DMS114 treated with DMSO at 0.1 percent for 48 hours (cell line): Measurements from ENCODE around the gene CACNA1C.

Experiments used
- DNase-seq: peaks from one replicate; lab custom pipeline; 2025; ENCODE audit not compliant: unreplicated experiment; lab: John Stamatoyannopoulos, UW

Gene CACNA1C

DNA sequence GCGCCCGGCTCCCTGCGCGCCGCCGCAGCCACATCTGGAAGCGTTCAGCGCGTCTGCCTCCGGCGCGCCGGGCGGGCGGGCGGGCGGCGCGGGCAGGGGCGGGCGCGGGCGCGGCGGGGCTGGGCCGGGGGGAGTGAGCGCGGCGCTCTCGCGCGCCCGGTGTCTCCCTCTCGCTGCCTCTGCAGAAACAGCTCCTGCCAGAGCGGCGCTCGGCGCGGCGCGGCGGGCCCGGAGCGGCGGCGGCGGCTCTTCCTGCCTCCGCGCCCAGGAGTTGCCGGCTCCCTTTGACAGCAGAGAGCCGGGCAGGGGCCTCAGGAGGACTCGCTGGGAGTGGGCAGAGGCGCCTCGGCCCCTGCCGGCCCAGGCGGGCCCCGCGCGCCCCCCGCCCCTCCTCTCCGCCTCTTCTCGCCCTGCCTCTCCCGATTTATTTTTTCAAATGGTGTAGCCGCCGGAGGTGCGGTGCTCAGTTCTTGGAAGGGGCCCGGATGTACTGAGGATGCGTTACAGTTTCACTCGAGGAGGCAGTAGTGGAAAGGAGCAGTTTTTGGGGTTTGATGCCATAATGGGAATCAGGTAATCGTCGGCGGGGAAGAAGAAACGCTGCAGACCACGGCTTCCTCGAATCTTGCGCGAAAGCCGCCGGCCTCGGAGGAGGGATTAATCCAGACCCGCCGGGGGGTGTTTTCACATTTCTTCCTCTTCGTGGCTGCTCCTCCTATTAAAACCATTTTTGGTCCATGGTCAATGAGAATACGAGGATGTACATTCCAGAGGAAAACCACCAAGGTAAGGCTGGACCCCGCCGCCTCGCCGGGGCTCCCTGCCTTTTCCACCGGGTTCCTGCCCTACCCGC, at the start of gene CACNA1C:
Gene CACNA1C, plus strand, starts transcription at position 162 of the 853 bp plus-strand sequence. Its CDS starts 576 bp downstream, at position 738.
- peak; percentile 21 for DNase-seq

DNA sequence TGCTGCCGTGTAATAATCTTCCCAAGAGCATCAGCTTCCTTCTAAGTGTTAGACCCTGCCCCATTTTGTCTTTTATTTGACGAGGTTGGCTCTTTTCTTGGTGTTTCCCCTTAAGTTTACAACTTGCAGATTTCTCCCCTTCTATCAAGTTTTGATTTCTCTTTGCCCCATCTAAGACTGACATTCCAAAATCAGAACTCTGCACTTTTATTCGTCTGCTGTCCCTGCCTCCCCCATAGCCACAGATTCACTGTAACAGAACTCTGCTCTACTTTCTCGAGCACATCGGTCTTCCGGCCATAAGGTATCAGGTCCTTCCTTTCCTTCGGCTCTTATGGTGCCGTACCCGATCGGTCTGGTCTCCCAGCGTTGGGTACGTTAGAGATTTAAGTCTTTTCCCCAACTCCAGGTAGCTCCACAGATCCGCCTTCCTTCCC, 49.1 kb upstream of the CACNA1C start:
- no peak for DNase-seq

DNA sequence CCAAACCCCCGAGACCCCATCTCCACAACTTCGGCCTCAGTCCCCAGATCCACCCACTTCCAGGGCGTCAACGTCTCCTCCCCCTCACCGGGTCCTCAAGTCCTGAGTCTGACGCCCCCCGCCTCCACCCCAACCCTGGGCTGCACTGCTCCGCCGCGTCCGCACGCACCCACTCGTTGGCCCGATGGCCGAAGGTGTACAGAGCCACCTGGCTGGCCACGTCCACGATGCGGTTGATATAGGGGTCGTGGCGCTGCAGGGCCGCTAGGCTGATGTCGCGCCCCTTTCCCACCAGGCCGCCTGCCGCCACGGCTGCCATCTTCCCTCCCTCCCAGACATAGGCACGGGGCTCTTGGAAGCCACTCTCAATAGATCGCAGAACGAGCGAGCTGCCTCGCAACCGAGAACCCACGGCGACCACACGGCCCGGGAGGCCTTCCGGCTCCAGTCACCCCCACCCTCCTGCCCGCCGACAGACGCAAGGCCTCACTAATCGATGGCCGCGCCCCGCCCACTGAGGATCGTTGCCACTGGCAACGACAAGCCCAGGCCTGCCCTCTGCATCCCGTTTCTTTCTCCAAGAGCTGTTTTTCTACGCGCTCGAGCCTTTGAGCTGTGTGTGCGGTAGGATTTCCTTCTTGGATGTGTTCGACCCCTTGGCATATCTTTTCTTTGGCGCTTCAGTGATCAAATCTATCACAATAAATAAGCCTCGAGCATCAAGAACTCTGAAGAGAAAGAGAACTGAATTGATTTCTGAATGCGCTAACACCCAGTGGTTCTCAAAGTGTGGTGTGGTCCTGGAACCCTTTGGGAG, 48.5 kb upstream of the CACNA1C start, which contains the start of gene DCP1B:
Gene DCP1B, minus strand, starts transcription at position 345 of the 817 bp plus-strand sequence. Its CDS starts 26 bp downstream, at position 319.
- DNase-seq = peak; percentile 85

DNA sequence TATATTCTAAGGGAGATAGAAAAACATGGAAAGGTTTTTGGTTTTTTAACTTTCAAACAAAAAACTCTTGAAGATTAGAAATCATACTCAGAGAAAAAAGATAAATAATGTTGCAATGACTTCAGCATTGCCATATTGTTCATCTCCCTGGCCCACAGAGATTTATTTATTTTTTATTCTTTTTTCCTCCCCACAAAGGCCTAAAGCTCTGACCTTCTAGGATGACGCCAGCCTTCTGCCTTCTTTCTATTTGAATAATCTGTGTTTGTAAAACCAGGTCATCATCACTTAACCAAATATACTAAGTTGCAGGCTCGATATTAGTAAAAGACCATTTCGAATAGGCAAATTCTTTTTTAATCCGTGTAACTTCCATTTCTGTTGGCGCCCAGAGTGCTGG, 44.1 kb upstream of the CACNA1C start:
- DNase-seq = no peak

DNA sequence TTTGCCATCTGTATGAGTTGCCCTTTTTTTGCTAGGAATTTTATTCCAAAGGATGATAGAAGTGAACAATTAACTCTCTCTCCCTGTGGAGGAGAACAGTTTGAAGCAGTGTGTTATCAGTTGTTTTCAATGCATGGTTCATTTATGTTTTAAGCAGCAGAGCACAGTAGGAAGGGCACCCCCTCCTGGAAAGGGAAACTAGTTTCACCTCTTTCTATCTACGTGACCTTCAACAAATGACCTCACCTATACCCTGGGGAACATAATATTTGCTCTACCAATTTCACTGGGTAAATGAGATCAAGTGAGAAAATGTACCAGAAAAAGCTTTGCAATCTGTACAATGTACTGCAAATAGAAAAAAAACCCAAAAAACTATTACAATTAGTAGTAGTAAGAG, 43.2 kb upstream of the CACNA1C start:
- DNase-seq = no peak

DNA sequence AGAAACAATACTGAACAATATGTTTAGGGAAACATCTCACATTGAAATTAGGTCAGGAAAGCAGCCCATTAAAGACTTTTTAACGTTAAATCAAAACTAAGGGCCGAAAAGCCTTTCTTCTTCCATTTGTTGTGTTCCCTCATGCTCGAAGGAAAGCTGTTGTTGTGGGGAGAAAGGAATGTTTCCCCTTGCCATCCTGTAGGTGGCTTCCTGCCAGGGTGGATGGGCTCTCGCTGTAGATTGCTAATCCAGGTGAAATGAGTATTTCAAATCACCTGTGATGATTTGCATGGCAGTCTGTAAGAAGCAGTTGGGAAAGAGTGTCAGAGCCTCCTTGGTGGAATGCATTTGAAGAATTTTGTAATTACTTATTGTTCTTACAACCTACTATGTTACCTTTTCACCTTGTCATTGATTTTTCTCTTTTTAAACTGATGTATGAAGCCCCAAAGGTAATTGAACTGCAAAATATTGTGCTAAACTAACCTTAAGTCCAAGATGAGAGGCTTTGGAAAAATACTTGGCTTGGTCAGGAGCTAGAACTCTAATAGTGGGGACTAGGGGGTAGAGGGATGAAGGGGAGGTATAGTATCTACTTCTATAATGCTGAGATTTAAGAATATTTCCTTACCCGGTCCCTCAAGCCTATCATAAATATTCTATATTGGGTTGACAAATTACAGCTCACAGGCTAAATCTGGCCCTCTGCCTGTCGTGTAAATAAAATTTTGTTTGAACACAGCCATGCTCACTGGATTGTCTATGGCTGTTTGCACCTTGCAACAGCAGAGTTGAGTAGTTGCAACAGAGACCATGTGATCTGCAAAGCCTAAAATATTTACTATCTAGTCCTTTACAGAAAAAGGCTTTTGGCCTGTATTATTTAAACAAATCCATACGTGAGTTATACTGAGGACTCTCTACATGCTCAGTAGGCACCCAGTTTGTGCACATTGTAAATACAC, 40.9 kb upstream of the CACNA1C start:
- DNase-seq = no peak

DNA sequence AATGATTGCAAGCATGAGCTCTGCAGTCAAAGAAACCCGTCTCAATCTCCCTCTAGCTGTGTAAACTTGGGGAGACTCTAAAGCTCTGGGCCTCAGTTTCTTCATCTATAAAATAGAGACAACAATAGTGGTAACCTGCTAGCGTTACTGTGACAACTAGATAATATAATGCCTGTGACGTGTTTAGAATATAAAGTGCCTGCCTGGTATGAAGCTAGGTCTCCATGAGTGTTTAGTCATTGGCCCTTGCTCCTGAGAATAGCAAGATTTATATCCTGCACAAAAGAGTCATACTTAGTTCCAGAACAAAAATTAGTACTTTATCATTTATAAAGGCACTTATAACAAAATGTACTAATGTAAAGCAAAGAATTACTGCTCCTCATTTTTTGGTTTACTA, 39.7 kb upstream of the CACNA1C start:
- no peak for DNase-seq

DNA sequence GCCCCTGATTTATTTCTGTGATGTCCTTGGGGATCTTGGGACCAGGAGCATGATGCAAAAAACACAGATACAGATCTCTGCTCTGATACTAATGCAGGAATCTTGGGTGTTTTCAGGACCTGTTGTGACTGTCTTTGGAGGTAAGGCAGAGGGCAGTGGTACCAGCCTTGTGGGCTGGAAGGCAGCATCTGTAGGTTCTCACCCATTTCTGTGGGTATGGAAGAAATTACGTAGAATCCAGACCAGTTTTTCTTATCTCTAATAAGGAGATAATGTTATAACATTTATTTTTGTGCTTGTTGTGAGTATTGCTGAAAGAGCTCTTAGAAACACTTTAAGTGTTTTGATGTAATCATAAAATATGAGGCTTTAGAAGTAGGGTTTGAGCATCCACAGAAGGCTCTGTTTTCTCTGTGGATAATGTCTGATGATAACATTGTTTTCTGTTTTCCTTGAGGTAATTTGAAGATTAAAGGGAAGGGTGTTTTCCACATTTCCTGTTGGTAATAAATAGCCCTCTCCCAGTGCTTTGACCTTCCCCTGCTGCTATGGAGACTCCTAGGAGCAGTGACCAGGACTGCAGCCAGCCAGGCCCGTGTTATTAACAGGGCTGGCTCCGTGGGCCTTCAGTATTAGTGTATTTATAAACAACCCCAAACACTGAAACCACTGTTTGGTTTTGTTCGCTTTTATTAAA, 39.1 kb upstream of the CACNA1C start:
- DNase-seq = no peak

DNA sequence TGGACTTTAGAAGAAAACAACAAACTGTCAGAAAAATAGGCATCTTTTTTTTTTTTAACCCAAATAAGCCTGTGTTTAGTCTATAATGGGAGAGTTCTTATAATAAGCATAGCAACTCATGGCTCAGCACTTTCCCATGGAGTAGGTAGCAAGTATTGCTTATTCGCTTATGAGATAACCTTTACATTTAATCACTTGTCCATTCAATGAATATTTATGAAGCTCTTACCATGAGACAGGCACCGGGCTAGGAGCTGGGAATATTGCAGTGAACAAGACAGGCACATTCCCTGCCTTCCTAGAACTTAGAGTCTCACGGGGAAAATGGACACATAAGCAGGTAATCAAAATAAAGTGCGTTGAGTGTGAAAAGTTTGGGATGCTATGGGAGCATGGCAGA, 38.6 kb upstream of the CACNA1C start:
- no peak for DNase-seq

DNA sequence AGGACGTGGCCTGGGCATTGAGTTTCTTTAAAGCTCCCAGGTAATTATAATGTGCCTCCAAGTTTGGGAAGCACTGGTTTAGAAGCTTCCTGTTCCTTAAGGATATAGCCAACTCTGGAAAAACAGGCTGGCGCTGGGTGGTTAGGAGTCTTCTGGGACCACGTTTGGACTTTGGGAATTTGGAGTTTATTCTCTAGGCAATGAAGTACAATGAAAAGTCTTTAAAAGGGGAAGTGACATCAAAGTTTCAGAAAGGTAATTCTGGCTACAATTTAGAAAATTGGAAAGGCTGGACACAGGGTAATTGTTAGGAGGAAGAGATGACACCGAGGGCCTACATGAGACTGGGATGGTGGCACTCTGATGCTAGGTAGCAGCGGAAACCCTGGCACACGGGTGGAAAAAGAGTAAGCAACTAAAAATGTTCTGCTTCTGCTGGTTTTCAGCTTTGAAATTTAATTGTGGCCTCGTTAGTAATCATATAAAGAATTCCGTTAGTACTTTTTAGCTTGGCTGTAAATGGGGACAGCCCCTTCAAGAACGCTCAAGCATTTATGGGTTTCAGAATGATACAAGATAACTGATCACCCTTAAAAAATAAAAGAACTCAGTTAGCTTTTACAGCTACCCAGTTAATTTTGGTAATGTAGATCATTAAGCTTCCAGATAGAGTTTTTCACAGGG, 35.8 kb upstream of the CACNA1C start:
- no peak for DNase-seq

DNA sequence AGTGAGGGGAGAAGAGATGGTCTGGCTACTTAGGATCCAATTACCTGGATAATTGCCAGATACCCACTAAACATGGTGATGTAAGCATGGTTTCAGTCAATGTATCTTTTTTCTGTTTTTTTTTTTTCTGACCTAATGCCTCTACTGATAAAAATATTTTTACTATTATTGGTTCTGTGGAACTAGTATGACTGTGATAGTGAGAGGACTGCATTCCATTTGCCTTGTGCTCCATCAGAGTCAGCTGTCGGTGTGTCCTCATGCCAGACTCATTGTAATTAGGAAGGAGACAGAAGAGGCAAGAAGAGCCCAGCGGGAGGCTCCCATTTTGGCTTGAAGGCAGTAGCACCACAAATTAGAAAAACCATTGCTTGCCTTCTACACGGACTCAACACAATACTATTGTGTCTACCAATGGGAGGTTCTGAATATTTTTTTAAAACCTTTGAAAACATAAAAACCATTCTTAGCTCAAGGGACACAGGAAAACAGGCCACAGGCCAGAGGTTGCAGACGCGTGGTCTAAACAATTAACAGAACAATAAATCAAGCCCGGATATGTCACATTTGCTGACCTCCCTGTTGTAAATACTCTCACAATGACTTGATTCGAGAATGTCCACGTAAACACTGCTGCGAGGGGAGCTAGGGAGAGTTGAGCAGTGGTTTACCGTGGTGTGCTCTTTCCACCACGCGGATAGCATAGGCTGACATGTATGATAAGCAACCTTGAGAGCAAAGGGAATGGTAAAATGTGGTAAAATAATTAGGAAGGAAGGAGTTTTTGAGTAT, 35.0 kb upstream of the CACNA1C start:
- no peak for DNase-seq

DNA sequence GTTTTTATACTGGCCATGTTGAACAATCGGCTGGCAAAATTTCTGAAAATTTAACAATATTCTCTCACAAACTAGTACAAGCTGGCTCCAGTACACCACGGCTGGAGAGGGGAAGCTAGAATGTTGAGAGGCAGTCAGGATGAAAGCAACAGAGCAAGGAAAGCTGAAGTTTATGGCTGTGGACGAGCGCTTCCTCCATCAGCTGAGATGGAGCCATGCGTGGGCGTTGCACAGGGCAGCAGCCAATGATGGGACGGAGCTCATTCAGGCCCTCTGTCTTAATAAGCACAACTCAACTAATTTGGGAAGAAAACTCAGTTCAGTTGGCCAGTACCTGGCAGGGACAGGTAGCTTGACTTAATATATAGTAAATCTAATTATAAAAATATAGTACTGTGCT, 34.4 kb upstream of the CACNA1C start:
- DNase-seq = no peak

DNA sequence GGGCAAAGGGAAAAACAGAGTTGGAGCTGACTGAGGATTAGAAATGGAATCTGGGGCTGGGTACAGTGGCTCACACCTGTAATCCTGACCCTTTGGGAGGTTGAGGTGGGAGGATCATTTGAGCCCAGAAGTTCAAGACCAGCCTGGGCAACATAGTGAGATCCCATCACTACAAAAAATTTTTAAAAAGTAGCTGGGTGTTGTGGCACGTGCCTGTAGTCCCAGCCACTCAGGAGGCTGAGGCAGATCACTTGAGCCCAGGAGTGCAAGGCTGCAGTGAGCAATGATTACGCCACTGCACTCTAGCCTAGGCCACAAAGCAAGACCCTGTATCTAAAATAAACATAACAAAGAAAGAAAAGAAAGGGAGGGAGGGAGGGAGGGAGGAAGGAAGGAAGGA, 33.7 kb upstream of the CACNA1C start:
- no peak for DNase-seq

DNA sequence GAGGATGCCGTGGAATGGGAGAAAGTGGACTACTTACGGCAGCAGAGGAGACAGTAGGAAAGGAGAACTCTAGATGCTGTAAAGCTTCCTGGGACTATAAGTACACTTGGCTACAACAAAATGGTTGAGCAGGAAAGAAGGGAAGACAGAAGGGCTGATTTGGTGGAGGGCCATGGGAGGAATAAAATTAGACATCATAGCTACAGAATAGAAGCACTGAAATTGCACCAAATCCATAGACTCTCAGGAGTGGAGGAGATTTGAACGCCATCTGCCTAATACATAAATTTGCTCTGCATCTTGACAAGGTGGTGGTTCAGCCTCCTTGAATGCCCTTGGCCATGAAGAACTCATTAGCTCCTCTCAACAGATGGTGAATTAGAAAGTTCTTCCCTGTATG, 32.3 kb upstream of the CACNA1C start:
- no peak for DNase-seq

DNA sequence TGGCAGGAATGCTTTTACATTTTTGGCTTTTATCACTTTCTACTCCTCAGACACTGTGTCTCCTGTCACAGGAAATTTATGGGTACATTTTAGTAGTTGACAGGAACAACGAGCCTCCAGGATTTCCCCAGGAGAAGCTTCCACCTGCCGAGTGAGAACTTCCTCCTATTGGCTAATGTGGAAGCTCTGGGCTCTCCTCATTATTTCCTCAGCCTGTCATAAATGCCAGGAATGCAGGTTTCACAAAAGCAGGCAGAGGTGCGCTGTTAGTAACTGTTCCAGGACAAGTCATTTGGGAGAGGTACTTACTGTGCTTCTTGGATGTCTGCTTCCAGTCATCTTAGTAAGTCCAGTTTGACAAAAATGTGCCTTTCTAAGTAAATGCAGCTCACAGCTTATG, 29.4 kb upstream of the CACNA1C start:
- DNase-seq = no peak

DNA sequence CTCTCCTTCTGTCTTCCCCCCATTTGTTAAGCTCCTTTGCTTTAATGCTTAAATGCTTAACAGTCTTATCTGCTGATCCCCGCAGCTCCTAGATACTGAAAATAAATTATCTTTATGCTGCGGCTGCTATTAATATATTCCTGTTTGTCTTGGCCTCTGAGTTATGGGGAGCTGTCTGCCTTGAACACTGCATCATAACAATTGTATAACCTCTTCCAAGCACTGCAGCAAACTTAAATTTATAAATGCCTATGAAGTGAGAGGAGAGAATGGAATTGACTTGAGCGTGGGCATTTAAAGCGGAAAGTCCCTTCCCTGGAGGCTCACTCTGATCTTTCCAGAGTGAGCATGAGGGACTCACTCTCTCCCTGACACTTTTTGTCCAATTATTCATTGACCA, 25.4 kb upstream of the CACNA1C start:
- DNase-seq = no peak

DNA sequence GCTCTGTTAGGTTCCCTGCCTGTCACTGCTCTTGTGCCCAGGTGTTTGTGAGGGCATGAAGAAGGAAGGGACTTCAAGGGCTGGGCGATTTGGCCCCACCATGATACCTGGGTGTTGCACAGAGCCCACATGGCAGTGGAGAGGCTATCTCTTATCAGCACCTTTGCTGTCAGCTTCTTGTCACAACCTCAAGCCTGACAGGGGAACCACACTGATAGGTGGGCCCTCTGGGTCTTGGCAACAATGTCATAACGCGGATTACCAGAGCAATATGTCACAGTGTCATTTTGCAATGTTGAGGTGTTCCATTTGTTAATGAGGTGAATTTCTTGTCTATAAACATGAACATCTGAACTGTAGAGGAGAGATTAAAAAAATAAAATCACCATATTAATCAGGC, 22.9 kb upstream of the CACNA1C start:
- no peak for DNase-seq

DNA sequence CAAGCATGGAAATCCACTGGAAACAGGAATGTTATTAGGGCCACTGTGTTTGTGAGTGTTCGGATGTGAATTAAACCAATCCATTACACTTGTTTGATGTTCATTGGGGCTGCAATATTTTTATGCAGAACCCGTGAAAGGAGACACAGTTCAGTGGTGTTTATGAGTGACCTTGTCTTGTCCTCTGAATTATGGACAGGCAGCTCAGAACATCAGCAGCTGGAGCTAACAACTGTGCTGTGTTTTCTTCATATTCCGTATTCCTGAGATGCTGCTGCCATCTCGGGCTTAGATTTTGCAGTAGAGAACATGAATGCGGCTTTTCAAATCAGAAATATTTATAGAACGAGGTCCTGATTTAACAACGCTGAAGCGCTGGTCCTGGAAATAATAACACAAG, 20.3 kb upstream of the CACNA1C start:
- no peak for DNase-seq
